ENCODE measurements around the gene COPG1.

The COPG1 gene

GRCh38 chr3:129245641-129246306 is 3.6 kb upstream of the COPG1 start:
- peak; percentile 94 for TF ChIP-seq CTCF (IDR thresholded peaks at IDR 0.05)

GRCh38 chr3:129246636-129247035 is 2.8 kb upstream of the COPG1 start:
- TF ChIP-seq CTCF (IDR thresholded peaks at IDR 0.05): no peak

GRCh38 chr3:129248286-129248979 is 973 bp upstream of the COPG1 start:
- TF ChIP-seq CTCF (IDR thresholded peaks at IDR 0.05): no peak

GRCh38 chr3:129252748-129253147 is 3.3 kb downstream of the COPG1 start:
- no peak for TF ChIP-seq CTCF (IDR thresholded peaks at IDR 0.05)

- no peak for TF ChIP-seq CTCF (IDR thresholded peaks at IDR 0.05)
Observed at GRCh38 chr3:129254536-129255230, 5.3 kb downstream of the COPG1 start.

- TF ChIP-seq CTCF (IDR thresholded peaks at IDR 0.05): no peak
Observed at GRCh38 chr3:129256270-129256669, 6.9 kb downstream of the COPG1 start.

GRCh38 chr3:129257609-129258008 is 8.2 kb downstream of the COPG1 start:
- TF ChIP-seq CTCF (IDR thresholded peaks at IDR 0.05): no peak
